Stimulated activated CD4-positive, alpha-beta T cell treated with anti-CD3 and anti-CD28 coated beads, Interleukin-2, amount 100 ng/mL, for 24 hours (primary cell): ENCODE results near the gene RYR1.
A peak's percentile ranks its signal among the peaks of the same experiment; 100 is the strongest.
"Not testable (repeated sequence)": the region's sequence is repeated elsewhere in the genome, so short reads cannot be mapped to it uniquely, and the experiment has no call there.

ENCODE experiments used
- DNase-seq, 2 donors: peaks; one replicate each; pipeline ENCODE4 v3.0.0-alpha.2; 2020

The RYR1 gene

DNA sequence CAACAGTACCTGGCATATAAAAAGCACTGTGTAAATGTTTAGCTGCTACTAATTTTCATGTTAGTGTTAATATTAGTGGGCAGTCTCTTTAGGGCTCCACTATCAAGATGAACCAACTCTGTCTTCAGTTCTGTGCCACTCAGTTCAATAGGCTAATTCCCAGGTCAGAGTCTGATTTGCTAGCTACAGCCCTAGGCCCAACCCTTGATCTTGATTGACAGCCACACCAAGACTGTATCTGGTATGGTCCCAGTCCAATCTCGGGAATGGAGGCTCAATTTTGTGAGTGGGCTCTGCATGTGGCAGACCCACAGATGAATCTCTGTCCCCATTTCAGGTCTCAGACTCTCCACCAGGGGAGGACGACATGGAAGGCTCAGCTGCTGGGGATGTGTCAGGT lies 138.2 kb downstream of the RYR1 start:
- DNase-seq = no peak

DNA sequence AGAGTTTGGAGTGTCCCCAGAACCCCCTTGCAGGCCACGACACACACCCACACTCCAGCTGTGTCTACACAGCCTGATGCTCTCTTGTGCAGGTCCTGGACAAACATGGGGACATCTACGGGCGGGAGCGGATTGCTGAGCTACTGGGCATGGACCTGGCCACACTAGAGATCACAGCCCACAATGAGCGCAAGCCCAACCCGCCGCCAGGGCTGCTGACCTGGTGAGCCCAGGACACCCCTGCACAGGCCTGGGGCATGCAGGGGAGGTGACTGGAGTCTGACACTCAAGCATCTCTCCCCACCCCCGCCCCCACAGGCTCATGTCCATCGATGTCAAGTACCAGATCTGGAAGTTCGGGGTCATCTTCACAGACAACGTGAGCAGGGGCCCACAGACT lies 144.3 kb downstream of the RYR1 start:
- DNase-seq = no peak

DNA sequence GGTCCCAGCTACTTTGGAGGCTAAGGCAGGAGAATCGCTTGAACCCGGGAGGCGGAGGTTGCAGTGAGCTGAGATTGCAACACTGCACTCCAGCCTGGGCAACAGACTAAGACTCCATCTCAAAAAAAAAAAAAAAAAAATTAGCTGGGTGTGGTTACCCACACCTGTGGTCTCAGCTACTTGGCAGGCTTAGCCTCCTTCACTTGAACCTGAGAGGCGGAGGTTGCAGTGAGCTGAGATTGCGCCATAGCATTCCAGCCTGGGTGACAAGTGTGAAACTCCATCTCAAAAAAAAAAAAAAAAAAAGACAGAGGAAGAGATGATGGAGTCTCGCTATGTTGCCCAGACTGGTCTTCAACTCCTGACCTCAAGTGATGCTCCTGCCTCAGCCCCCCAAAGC lies 145.8 kb downstream of the RYR1 start:
- DNase-seq = not testable (repeated sequence)

DNA sequence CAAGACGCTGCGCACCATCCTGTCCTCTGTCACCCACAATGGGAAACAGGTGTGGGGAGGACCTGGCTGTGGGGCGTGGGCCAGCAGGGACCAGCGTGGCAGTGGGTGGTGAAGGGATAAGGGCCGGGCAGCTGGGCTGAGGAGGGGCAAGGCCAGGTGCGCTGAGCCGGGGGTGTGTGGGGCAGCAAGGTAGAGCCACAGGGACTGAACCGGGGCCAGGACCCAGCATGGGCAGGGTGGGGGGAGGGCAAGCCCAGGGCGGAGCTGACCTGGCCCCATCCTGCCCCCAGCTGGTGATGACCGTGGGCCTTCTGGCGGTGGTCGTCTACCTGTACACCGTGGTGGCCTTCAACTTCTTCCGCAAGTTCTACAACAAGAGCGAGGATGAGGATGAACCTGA lies 146.6 kb downstream of the RYR1 start:
- DNase-seq = no peak

GRCh38 chr19:38583219-38583984 lies 149.9 kb downstream of the RYR1 start:
- no peak for DNase-seq

DNA sequence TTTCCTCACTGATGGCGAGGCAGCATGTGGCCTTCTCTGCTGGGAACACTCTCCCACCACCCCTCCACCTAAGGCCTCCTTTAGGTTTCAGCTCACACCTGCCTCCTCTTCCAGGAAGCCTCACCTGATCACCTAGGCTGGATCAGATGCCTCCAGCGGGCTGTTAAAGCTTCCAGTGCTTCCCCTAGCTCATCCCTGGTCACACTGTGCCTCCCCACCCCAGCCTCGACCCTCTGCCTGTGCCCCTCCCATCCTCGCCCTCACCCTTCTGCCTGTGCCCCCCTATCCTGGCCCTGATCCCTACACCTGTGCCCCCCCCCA lies 150.5 kb downstream of the RYR1 start:
- no peak for DNase-seq

DNA sequence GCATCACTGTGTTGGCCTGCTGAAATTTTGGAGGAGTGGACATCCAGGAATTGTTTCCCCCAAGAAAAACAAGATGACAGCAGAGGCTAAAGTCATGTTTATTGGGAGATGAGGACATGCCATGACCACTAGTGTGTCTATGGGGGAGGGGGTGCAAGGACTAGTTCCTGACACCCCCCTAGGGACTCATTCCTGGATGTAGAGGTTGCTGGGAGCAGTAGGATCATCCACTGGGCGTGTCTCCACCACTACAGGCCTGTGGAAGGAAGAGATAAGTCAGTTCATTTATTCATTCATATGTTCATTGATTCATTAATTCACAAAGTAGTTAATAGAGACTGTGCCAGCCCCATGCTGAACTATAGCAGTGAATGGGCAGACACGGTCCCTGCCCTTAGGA lies 154.1 kb downstream of the RYR1 start:
- DNase-seq = no peak

DNA sequence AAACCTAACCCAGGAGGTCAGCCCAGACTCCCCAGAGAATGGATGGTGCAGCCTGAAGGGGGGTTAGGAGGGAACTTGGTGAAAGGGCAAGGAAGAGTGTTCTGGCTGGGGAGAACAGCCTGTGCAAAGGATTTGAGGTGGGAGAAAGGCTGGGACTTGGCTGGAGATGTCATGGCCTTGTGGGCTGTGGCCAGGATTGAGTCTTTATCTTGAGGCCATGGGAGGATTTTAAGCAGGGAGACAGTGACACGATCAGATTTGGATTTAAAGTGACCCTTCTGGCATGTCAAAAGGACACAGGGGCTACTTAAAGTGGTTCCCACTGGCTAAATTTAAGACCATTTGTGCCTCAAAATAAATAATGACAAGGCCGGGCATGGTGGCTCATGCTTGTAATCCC lies 154.6 kb downstream of the RYR1 start:
- DNase-seq = no peak

- DNase-seq = no peak
Measured at GRCh38 chr19:38592940-38593339, 159.4 kb downstream of the RYR1 start.

GRCh38 chr19:38596057-38596981 lies 162.8 kb downstream of the RYR1 start:
- peak; percentile 37 to 58 for DNase-seq

GRCh38 chr19:38597075-38597474 lies 163.6 kb downstream of the RYR1 start:
- peak in 1 of 2 donors; percentile 11 for DNase-seq

- no peak for DNase-seq
Measured at GRCh38 chr19:38599722-38600121, 166.2 kb downstream of the RYR1 start.

GRCh38 chr19:38602856-38603255 lies 169.4 kb downstream of the RYR1 start:
- not testable (repeated sequence) for DNase-seq

DNA sequence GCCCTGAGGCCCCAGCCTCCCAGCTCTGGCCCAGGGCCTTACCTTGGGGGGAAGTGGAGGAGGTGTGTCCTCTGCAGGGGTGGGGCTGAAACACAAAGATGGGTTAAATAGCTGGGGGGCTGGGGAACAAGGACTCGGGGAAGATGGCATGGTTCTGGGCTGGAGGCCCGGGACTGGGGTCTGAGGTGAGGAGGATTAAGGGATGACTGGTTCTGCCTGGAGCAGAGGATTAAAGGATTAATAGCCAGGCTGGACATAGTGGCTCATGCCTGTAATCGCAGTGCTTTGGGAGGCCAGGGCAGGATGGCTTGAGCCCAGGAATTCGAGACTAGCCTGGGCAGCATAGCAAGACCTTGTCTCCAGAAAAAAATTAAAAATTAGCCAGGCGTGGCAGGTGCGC lies 172.6 kb downstream of the RYR1 start:
- DNase-seq = no peak

DNA sequence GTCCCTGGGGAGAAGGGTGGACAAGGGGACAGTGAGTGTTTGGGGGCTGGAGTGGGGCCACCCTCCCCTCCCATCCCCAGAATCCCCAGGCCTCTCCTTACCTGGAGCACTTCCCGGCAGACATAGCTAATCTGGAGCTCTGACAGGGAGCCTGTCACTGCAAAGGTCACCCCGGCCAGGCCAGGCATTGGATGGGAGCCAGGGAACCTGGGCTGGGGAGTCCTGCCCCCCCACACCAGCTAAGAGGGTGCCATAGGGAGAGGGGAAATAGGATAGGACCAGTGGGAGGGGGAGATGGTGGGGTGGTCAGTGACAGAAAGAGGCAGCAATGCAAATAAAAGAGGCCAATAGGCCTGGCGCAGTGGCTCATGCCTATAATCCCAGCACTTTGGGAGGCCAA lies 180.8 kb downstream of the RYR1 start:
- no peak for DNase-seq

DNA sequence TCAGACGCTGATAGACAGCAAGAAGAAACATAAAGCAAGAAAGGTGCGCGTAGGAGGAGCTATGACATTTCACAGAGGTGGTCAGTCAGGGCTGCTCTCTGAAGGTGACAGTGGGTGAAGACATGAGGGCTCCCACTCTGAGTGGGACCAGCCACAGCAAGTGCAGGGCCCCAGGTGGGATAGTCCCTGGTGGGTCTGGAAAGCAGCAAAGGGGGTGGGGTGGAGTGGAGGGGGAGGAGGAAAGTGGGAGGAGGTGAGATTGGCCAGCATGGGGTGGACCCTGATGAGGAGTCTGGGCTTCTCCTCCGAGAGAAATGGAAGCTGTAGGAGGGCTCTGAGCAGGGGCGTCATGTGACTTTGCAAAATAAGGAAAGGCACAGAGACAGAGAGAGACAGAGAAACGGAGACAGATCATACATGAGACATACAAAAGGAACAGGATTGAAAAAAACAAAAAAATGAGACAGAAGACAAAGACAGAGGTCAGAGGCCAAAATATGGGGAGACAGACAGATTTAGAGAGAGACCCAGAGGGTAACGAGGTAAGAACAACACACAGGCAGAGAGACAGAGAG lies 181.6 kb downstream of the RYR1 start:
- no peak for DNase-seq

DNA sequence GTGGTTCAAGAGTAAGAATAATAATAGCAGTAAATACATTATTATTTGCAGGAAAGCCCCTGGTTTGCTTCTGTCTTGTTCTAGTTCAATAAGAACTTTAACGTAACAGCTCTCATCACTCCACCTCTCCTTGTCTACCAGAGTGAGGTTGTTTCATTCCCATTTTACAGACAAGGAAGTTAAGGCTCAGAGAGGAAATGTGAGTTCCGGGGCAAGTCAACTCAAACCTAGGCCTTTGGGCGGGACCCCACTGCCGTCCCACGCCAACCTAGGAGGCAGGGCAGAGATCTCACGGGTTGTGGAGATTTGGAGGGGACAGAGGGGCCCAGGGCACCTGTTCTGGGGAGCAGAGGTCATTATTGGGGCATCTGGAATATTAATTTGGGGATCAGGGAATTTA lies 182.8 kb downstream of the RYR1 start:
- no peak for DNase-seq

DNA sequence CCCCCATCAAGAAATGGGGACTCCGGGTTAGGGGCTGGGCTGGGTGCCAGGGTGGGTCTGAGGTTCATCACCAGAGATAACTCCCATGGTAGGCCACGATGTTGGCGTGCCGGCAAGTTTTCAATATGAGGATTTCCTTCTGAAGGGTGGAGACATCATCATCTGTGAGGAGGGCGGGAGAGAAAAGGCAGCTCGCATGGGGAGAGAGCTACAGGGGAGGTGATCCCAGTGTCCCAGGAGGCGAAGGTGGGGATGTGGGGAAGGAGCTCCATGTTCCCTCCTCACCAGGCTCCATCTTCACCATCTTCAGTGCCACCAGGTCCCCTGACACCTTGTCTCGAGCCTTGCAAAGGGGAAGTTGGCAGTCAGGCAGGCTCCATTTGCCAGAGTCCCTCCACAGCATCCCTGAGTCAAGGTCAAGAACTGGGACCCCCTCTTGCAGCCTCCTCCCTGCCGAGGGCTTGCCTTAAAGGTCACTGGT lies 183.8 kb downstream of the RYR1 start:
- peak; percentile 33 to 38 for DNase-seq

GRCh38 chr19:38617764-38618589 lies 184.5 kb downstream of the RYR1 start, which contains the start of gene MAP4K1:
Gene MAP4K1, minus strand, starts transcription at chr19:38617953. Its CDS starts 58 bp downstream, at chr19:38617895.
- peak; percentile 74 to 80 for DNase-seq

DNA sequence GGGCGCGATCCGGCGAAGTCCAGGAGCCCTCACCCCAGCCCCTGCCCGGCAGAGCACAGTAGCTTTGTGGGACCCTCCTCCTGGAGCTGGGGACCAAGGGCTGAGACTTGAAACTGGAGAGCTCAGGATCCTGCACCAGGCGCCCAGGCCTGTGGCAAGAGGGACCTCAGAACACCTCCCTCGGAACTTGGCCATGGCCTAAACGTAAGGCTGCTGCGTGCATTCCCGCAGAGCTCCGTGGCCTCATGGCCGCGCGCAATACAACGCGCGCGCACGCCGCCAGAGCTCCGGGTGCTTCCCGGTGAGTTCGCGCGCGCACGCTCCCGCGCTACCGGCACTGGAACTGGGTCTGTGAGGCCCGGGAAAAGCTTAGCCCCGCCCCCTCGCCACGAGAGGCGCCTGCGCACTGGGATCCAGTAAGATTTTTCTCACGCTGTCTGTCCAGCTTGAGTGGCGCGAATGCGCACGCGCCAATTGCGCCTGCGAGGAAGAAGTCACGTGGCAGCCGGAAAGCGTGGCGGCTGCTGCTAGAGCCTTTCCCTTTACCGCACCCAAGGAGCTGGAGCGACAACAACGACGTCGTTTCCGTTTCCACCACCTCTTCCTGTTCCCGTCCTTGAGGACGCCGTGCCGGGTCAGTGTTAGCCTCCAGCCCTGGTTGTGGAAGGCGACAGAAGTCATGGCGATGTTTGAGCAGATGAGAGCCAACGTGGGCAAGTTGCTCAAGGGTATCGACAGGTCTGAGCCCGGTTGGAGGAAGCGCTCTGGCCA lies 185.3 kb downstream of the RYR1 start, which contains the start of gene EIF3K:
TSS of gene EIF3K (plus strand) at position 599 of the 771 bp plus-strand sequence. CDS start at position 680, 81 bp downstream.
- peak; percentile 98 to 99 for DNase-seq

GRCh38 chr19:38619361-38620174 lies 186.1 kb downstream of the RYR1 start:
- no peak for DNase-seq
